Measurements from ENCODE around the gene C1QBP.
A peak's percentile ranks its signal among the peaks of the same experiment; 100 is the strongest.
"Not testable (repeated sequence)": the region's sequence is repeated elsewhere in the genome, so short reads cannot be mapped to it uniquely, and the experiment has no call there.

The C1QBP gene, protein sequence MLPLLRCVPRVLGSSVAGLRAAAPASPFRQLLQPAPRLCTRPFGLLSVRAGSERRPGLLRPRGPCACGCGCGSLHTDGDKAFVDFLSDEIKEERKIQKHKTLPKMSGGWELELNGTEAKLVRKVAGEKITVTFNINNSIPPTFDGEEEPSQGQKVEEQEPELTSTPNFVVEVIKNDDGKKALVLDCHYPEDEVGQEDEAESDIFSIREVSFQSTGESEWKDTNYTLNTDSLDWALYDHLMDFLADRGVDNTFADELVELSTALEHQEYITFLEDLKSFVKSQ

DNA sequence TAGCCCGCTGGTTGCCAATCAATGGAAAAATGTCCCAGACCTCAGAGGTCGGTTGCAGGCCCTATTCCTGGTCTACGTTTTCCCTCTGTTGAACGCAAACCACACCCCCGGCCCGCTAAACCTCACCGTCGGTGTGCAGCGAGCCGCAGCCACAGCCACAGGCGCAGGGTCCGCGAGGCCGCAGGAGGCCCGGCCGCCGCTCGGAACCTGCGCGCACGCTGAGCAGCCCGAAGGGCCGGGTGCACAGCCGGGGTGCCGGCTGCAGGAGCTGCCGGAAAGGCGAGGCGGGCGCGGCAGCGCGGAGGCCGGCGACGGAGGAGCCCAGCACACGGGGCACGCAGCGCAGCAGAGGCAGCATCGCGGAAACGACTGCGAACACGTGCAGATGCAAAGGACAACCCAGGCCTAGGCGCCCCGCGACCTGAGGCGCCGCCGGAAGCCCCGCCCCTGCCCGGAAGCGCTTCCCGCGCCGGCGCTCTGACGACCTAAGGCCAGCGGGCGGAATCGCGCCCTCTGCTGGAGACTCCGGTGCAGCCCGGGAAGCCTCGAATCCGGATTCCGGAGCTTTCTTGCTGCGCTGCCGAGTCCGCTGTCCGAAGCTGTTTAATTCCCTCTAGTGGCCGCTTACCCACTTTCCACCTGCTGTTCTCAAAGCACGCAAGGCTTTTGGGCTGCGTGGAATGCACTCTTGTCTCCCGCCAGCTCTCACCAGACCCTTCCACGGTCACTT lies at the start of gene C1QBP:
TSS of gene C1QBP (minus strand) at position 440 of the 730 bp plus-strand sequence. CDS start at position 358, 82 bp downstream.
- peak; percentile 76 to 85 for DNase-seq (ENCODE audit: low read depth in 2 of 2)

DNA sequence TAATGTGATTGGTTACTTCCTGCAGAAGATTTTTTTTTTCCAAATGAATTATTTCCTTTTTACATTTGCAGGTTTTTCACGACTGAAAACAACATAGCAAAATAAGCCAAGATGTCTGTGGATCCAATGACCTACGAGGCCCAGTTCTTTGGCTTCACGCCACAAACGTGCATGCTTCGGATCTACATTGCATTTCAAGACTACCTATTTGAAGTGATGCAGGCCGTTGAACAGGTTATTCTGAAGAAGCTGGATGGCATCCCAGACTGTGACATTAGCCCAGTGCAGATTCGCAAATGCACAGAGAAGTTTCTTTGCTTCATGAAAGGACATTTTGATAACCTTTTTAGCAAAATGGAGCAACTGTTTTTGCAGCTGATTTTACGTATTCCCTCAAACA lies 49.8 kb upstream of the C1QBP start:
- no peak for DNase-seq (ENCODE audit: low read depth in 2 of 2)

DNA sequence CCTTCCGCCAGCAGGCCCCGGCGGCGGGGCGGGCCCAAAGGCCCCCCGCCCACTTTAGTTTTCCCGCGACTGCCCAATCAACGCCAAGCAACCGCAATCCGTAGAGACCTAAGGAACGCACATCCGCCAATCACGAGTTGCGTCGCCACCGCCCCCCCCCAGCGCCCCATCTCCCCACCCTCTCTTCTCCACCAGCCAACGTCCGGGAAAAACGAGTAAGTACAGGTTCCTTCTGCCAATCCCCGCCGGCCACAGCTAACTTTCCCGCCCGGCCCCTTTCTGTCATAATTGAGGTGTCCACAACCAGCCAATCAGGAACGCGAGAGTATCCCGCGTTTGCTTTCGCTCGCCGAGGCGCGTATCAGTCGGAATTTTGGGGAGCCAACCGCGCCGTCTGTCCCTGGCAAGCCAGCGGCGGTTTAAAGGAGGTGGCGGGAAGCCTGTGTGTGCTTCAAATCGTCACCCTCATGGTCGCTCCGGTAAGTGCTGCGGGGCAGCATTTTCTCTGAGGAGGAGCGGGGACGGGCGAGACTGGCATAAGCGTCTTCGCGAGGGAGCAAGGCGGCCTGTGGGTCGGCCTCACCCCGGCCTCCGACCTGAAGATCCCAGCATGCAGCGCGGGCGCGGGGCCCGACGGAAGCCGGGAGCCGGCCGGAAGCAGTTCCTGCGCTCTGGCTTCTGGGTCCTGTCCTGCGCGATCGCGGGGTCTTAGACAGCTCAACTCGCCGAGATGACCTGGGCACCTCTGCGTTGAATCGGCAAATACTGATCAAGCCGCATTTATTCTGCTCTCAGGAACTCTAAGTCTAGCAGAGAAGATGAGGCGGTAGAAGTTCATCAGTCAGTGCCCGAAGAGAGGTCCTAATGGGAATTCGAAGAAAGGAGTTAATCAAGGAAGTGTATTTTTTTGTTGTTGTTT lies 47.5 kb upstream of the C1QBP start, which contains the start of gene MIS12:
TSS of gene MIS12 (plus strand) at position 361 of the 919 bp plus-strand sequence. CDS start 2,297 bp downstream, outside the sequence.
- DNase-seq (ENCODE audit: low read depth in 2 of 2) = peak; percentile 94 to 97

DNA sequence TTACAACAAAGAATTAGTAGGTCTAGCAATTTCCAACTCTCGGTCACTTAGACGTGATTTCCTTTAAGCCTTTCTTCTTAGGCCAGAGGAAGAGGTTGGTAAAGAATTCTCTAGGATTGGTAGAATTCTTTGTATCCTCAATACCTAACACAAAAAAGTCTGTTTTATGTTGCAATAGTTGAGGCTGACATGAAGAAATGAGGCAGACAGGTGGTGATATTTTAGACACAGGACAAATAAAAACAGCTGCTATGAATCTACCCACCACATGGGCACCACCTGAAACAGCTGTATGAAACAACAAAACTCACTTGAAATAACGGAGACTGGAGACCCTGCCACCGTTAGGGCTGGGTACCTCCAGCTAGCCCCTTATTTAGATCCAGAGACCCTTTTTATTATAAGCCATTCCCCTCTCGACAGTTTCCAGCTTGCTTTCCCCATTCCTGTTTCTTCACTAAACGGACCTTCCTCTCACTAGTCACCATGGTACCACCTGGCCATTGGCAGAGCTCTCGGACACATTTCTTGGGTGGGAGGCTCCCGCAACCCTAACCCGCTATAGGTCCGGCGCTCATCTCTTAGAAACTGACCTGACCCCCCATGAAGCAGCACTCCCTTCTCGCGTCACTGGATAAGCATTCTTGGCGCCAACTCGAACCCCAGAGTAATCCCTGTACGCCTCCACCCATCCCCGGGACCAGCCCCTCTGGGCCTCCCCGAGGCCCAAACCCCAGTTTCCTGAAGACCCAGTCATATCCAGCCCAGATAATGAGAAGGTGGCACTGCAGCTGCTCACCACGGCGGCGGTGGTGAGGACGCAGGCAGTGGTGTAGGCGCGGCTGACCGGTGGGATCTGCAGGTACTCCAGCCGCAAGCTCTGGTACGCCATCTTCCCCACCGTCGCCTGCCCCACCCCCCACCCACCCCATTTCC lies 46.6 kb upstream of the C1QBP start, which contains the start of gene DERL2:
TSS of gene DERL2 (minus strand) at position 909 of the 936 bp plus-strand sequence. CDS start at position 892, 17 bp downstream.
- DNase-seq (ENCODE audit: low read depth in 2 of 2) = no peak

DNA sequence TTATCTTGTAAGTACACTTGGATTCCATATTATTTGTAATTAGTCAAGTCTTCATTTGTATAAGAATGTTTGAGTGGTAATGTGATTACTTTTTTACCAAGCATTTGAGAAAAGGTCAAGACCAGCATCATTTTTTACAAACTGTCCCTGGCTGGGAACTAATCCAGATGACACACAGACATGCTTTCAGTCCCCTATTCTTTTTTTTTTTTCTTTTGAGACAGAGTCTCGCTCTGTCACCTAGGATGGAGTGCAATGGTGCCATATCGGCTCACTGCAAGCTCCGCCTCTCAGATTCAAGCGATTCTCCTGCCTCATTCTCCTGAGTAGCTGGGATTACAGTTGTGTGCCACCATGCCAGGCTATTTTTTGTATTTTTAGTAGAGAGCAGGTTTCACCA lies 42.5 kb upstream of the C1QBP start:
- no peak for DNase-seq (ENCODE audit: low read depth in 2 of 2)

DNA sequence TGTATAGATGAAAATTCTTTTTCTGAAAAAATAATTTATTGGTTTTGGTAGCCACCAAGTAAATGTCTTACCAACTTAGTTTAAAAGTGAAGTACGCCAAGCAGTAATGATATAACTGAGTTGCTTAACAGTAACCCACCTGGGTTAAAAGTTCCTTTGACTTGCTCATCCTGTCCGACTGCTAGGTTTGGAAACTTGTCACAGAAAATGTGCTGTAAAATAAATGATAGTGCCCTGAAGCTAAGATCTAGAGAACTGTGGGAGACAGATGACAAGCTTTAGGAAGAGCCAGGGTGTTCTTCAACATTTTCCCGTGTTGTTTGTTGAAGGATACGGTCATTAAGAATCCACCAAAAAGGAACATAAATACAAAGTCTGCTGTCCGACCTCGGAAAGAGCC lies 42.0 kb upstream of the C1QBP start:
- no peak for DNase-seq (ENCODE audit: low read depth in 2 of 2)

DNA sequence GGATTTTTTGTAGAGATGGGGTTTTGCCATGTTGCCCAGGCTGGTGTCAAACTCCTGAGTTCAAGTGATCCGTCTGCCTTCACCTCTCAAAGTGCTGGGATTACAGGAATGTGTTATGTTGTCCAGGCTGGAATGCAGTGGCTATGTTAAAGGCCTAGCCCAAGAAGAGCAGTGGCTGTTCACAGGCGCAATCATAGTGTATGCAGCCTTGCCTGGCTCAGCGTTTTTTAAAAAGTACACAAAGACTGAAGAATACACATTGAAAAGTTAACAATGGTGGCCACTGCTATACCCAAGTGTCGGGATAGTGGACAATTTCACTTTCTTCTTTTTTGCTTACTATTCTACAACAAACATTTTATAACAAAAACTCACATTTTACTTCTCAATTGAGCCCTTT lies 40.0 kb upstream of the C1QBP start:
- no peak for DNase-seq (ENCODE audit: low read depth in 2 of 2)

DNA sequence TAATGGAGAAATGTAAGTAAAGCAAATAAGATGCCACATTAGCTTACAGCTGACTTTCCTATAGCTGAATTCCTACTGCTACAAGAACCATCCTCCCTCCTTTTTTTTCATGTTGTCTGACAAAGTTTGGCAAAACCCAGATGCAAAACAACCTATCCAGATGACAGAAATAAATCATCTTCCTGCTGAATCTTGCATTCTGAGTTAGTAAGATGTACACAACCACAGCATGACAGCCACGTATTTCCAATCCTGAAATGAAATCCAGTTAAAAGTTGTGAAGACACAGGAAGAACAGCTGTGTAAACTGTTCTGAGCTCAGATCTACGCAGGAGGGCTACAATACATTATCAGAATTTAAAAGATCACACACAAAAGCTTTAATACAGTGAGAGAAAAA lies 35.0 kb upstream of the C1QBP start:
- DNase-seq (ENCODE audit: low read depth in 2 of 2) = no peak

DNA sequence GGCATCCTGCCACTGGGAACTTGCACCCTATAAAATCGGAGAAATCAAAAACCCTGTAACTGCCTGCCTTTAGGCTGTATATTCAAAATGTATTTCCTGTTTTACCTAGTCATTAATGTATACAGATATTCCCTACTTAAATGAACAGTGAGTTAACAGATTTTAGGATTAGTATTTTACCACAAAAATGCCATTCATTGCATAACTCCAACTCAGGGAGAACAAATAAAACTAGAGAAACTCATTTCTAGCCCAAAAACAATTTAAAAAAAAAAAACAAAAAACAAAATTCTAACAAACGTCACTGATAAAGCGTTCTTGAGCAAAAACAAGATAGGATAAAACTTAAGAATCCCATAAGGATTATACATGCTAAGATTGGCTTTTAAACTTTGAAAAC lies 33.6 kb upstream of the C1QBP start:
- DNase-seq (ENCODE audit: low read depth in 2 of 2) = no peak

DNA sequence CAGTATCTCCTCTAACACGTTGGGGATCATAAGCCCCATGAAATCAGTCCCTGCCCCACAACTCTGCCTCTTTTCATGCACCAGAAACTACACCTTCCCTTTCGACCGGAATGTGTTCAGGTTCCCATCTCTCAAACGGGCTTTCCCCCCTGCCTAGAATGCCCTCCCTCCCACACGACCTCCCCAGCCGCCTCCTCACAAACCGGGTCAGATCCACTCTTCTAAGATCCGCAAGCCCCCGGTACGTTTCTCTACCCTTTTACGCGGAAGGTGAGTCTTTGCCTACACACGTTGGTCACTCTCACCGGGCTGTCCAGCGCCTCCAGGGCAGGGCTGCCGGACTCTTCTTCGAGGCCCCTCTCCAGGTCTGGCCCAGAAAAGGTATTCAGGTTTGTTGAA lies 29.1 kb upstream of the C1QBP start:
- no peak for DNase-seq (ENCODE audit: low read depth in 2 of 2)

DNA sequence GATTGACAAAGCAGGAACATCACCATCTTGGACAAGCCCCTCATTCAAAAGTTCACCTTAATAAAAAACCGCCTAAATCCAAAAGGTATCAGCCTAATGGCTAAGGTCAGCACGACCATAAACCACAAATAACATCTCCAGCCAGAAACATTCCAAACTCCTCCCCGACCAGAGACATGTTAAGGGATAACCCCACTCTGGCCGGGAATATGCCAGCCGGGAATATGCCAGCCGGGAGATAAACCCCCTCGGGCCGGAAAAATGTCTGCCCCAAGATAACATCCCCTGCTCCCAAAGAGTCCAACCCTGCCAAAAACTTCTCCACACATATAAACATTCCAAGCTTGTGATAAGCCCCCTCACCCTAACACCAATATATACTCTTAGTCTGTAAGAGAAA lies 28.5 kb upstream of the C1QBP start:
- DNase-seq (ENCODE audit: low read depth in 2 of 2) = no peak

DNA sequence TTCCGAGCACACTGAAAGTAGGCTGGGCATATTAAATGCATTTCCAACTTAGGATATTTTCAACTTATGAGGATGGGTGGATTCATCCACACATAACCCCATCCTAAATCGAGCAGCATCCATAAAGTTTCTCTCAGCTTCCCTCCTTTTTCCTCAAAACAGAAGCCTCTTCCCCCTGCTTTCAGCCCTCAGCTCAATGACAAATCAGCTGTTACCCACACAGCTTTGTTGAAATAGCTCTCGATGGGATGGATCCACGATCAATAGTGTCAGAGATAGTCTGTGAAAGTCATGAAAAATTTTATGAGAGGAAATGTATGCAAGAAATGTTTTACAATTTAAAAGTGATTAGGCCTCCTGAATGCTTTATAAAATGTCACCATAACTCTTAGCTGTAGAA lies 27.3 kb upstream of the C1QBP start:
- no peak for DNase-seq (ENCODE audit: low read depth in 2 of 2)

DNA sequence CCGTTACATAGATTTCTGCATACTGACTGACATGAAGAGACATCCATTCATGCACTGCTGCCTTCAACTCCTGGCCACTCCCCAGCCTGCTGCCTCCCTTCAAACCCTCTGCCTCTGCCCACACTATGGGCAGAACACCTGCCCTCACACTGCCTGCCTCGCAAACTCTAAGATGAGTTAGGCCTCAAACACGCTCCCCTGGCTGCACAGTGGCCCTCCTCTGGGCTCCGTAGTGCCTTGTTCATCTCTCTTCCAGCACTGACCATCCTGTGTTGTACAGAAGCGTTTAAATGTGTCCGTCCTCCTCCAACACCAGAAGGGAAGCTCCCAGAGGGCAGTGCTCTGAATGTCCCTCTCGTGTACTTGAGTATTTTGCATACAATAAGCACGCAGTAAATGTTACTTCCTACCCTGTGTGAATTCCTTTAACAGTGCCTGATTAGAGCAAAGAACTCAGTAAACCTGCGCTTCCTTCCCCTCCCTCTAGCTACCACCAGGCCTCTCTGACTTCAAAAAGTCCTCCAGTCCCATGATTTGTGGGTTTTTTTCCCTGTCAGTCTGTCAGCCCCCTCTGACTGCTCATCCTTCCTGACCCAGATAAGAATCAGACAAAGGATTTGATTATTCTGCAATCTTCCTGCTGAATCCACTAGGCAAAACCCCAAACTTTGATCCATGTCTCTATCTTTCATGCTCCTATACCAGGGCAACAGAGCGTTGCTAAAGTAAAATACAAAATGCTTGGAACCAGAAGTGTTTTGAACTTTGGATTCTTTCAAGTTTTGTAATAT lies 26.0 kb upstream of the C1QBP start:
- no peak for DNase-seq (ENCODE audit: low read depth in 2 of 2)

DNA sequence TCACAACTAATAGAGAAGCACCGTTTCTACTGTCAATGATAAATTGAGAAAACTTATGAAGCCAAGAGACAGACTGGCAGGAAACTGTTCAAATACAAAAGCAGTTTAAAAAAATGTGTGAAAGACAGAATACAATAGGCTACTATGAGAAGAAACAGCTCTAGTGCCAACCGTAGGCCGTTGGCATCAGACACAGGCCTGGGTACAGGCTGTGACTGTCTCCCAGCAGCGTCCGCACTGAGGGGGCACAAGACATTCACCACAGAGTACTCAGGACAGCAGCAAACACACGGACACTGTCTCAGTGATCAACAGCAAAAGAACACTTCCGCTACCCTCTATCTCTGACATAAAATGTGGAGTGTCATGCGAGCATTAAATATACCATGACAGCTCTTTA lies 7.8 kb upstream of the C1QBP start:
- no peak for DNase-seq (ENCODE audit: low read depth in 2 of 2)

DNA sequence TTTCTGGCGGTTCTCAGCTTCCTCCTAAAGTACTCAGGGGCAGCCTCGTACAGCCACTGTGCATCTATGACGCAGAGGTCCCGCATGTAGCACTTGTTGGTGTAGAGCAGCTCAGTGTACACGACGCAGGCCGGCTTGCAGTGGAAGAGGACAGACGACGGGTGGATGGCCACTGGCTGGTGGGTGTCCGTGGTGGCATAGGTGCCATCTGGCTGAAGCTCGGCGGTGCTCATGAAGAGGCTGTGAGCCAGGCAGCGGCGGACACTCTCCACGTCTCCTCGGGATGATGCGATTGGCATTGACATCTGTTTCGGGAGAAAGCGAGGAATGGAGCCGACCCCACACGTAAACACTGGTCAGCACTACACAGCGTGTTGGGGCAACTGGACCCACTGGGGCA lies 5.3 kb upstream of the C1QBP start:
- DNase-seq (ENCODE audit: low read depth in 2 of 2) = no peak

DNA sequence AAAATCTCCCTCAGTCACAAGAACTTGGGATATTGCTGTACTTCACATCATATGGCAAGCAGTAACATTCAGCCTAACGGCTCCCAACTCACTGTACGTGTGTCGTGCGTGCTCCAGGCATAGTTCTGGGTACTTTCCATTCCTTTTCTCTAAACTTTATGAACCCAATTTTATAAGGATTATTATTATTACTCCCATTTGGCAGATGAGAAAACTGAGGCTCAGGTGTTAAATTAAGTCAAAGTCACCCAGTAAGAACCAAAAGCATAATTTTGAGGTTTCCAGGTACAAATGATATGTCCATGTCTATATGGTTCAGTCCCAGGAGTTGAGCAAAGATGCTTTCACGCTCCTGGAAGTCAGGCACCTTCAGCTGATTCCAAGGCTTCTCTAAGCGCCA lies 4.8 kb upstream of the C1QBP start:
- DNase-seq (ENCODE audit: low read depth in 2 of 2) = no peak

DNA sequence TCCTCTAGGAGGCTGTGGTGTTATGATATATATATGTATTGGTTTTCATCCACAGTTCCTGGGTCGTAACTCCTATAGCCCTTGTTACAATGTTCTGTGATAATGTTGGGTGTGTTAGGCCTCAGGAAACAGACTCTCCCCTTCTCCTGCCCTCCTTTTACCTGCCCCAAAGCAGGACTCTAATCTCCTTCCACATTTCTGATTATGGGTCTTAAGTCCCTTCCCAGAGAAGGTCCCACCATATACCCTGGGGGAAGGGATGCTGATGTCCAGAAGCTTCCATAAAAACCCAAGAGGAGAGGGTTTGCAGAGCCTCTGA lies 450 bp upstream of the C1QBP start:
- no peak for DNase-seq (ENCODE audit: low read depth in 2 of 2)

DNA sequence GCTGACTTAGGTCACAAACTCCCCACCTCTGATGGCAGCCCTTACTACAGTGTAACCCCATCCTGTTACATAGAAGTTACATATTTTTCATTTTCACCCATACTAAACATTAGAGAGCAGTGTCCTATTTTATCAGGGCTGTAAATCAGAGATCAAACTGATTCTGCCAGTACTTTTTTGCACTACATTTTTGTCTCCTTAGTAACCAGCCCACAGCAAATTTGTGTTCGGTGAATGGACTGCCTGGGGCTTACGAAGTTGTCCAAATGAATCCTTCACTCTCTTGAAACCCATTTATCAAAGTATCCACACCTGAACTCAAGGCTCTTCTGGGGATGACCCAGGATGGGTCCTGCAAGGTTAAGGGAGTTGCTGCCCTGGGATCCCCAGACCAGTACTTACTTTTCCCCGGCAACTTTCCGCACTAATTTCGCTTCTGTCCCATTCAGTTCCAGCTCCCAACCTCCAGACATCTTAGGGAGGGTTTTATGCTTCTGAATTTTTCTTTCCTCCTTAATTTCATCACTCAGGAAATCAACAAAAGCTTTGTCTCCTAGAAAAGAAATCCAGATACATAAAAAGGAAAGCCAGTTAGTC lies 1.1 kb downstream of the C1QBP start:
- no peak for DNase-seq (ENCODE audit: low read depth in 2 of 2)

DNA sequence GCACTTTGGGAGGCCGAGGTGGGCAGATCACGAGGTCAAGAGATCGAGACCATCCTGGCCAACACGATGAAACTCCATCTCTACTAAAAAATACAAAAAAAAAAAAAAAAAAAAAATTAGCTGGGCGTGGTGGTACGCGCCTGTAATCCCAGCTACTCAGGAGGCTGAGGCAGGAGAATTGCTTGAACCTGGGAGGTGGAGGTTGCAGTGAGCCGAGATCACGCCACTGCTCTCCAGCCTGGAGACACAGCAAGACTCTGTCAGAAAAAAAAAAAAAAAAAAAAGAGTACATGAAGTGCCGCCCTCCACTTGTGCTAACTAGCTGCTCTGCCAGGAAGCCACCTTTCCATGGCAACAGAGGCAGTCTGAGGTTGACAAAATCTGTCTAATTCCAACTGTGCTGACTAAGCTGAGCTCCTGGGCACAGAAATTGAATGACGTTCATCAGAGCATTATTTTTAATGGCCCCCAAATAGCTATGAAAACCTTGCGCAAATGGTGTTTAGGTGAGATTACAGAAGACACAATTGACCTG lies 3.1 kb downstream of the C1QBP start:
- DNase-seq (ENCODE audit: low read depth in 2 of 2) = not testable (repeated sequence)

DNA sequence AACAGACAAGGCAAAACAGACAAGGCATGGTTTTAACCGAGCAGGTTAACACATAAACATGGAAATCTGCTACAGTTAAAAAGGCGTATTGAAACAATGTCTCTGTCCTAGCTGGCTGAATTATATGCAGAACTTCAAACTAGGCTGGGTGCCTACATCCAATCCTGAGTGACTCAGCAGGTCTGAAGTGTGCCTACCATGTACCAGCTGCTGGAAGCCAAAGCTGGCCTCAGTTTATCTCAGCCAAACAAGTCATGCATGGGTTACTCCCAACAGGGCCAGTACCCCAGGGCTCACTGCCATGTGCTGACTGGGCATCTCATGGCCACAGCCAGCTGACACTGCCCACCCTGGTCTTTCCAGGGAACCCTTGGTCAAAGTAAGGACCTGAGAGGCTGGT lies 4.0 kb downstream of the C1QBP start:
- no peak for DNase-seq (ENCODE audit: low read depth in 2 of 2)
